ENCODE measurements around the gene APBB2. TPM values are rescaled to one million over a fixed set of nuclear protein-coding genes. Genes with fewer than 3 reads are reported as not detected.

The APBB2 gene
- total and polyA plus RNA-seq, 2 of the 8 experiments (the other 6 are each of a cell fraction or from before 2014, with no cell fraction given): 58.7 to 59.4 TPM

GRCh38 chr4:40957281-40957680 is 257.1 kb downstream of the APBB2 start:
- H2AK5ac ChIP-seq (ENCODE audit: low read depth, low read length): no peak overlapping the region
- FAIRE-seq (no peak), DNase-seq (ENCODE audit: low read depth in 1 of 2, low spot score in 2 of 2) (no peak)
- H3K79me2 ChIP-seq (ENCODE audit: control insufficient read depth in 1 of 2, insufficient read depth in 2 of 2, low read length in 2 of 2): no peaks in the 10 kb centered on the region
- peaks cover 2 to 6% (median 2%) of the 10 kb centered on the region in 4 experiments; a peak in 4 of 7 replicates for H3K4me1 ChIP-seq (replicated peaks in 1 of 4; ENCODE audit: control insufficient read depth in 3 of 4, insufficient read depth in 4 of 4, low read length in 3 of 4)
- no peak overlapping the region for H2BK5ac ChIP-seq (ENCODE audit: low read depth, low read length)
- 86% methylated on average over 5 of the region's 6 CpGs; no CpG with 5 or more reads in 1 of the 2 experiments for WGBS, 2 experiments (ENCODE audit: extremely low coverage in 1 of 2, insufficient coverage in 1 of 2, insufficient read length in 1 of 2, insufficient replicate concordance in 2 of 2, low coverage in 1 of 2, low lambda C conversion rate in 2 of 2, missing lambda C conversion rate in 1 of 2)
- ChIA-PET CTCF (ENCODE audit: partially characterized antibody) (interaction anchor here (0.8 to 1.3 kb wide), 3 partner anchors 28 to 33 kb away, joined by 3 read pairs; no protein-coding TSS in a partner anchor), POLR2A (ENCODE audit: partially characterized antibody) (no interaction called here)
- H3K9me3 ChIP-seq (ENCODE audit: insufficient read depth in 2 of 2, low read depth in 1 of 2, low read length in 1 of 2): peaks cover 5 to 7% of the 10 kb centered on the region in 2 experiments; a peak in 3 of 4 replicates
- H3K56ac ChIP-seq (replicated peaks; ENCODE audit: insufficient read length, low read depth, low read length): no peak overlapping the region
- H3K4me2 ChIP-seq (ENCODE audit: insufficient read depth in 1 of 2, low read depth in 2 of 2, low read length in 2 of 2): no peak overlapping the region
- H2BK20ac ChIP-seq (ENCODE audit: low read length): no peak overlapping the region
- H2BK15ac ChIP-seq (ENCODE audit: low read length): no peak overlapping the region
- no peak overlapping the region for H3K4me3 ChIP-seq (ENCODE audit: extremely low read depth in 1 of 4, insufficient read depth in 2 of 4, low read depth in 3 of 4, low read length in 4 of 4)
- no peak overlapping the region for H3K27ac ChIP-seq (ENCODE audit: low read depth, low read length)
- H3K9ac ChIP-seq (replicated peaks in 1 of 4; ENCODE audit: extremely low read depth in 1 of 4, low read depth in 3 of 4, low read length in 3 of 4): no peak overlapping the region
- H4K8ac ChIP-seq (ENCODE audit: extremely low read depth, insufficient read depth, low read length): no peak overlapping the region
- no peak overlapping the region for H2AFZ ChIP-seq (ENCODE audit: low read length)
- H3K14ac ChIP-seq (ENCODE audit: insufficient read length): no peak overlapping the region
- H3K79me1 ChIP-seq (ENCODE audit: low read depth, low read length): no peaks in the 10 kb centered on the region
- H3K23me2 ChIP-seq (ENCODE audit: low read depth, low read length): no peaks in the 10 kb centered on the region
- H4K91ac ChIP-seq (replicated peaks; ENCODE audit: insufficient read length, low read length): no peak overlapping the region
- no peak overlapping the region for H3K4ac ChIP-seq (replicated peaks; ENCODE audit: insufficient read length, low read depth, low read length)
- no peak overlapping the region for H4K5ac ChIP-seq (ENCODE audit: insufficient read length, low read depth, low read length)
- H4K20me1 ChIP-seq (replicated peaks in 1 of 2; ENCODE audit: control insufficient read depth in 1 of 2, insufficient read depth in 2 of 2, low read length in 2 of 2): no peaks in the 10 kb centered on the region
- H2BK12ac ChIP-seq (ENCODE audit: low read depth, low read length): no peak overlapping the region
- no peaks in the 10 kb centered on the region for H3K27me3 ChIP-seq (replicated peaks in 1 of 4; ENCODE audit: control insufficient read depth in 3 of 4, extremely low read depth in 1 of 4, insufficient read depth in 3 of 4, low read length in 3 of 4)
- no peak overlapping the region for H3K23ac ChIP-seq (ENCODE audit: insufficient read length)
- H3K36me3 ChIP-seq (ENCODE audit: control insufficient read depth in 2 of 4, insufficient read depth in 4 of 4, low read length in 3 of 4): no peaks in the 10 kb centered on the region
- no peak overlapping the region for H2BK120ac ChIP-seq (replicated peaks; ENCODE audit: low read depth, low read length)
- H3K18ac ChIP-seq (ENCODE audit: extremely low read depth, low read length): no peak overlapping the region
- TF ChIP-seq POLR2AphosphoS5 (IDR thresholded peaks at IDR 0.05; ENCODE audit: low read depth, low read length): no peak
- TF ChIP-seq KDM5A (IDR thresholded peaks at IDR 0.05; ENCODE audit: low read length): no peak
- no peak for TF ChIP-seq YY1 (IDR thresholded peaks at IDR 0.05; ENCODE audit: low read depth, low read length)
- no peak for TF ChIP-seq NANOG (IDR thresholded peaks at IDR 0.05; ENCODE audit: insufficient read depth, low read depth, low read length, poor library complexity, severe bottlenecking)
- TF ChIP-seq CREB1 (IDR thresholded peaks at IDR 0.05): no peak
- no peak for TF ChIP-seq CBX8 (IDR thresholded peaks at IDR 0.05; ENCODE audit: borderline replicate concordance, low read depth, low read length)
- TF ChIP-seq TEAD4 (IDR thresholded peaks at IDR 0.05; ENCODE audit: low read depth, low read length): no peak
- TF ChIP-seq RBBP5 (IDR thresholded peaks at IDR 0.05; ENCODE audit: borderline replicate concordance, low read depth, low read length): no peak
- no peak for TF ChIP-seq BACH1 (IDR thresholded peaks at IDR 0.05; ENCODE audit: low read length)
- TF ChIP-seq TAF1 (IDR thresholded peaks at IDR 0.05; ENCODE audit: low read depth, low read length): no peak
- no peak for TF ChIP-seq CTCF (IDR thresholded peaks at IDR 0.05; ENCODE audit: control extremely low read depth in 1 of 3, insufficient read depth in 1 of 3, low read depth in 1 of 3, low read length in 3 of 3)
- no peak for TF ChIP-seq EZH2 (IDR thresholded peaks at IDR 0.05; ENCODE audit: low read depth, low read length, severe bottlenecking)
- TF ChIP-seq RFX5 (IDR thresholded peaks at IDR 0.05; ENCODE audit: borderline replicate concordance, low read depth, low read length): no peak

All from H1 (cell line).